Activated naive CD4-positive, alpha-beta T cell treated with anti-CD3 and anti-CD28 coated beads for 36 hours (primary cell): ENCODE results near the gene STXBP6. TPM values are rescaled to one million over a fixed set of nuclear protein-coding genes. Genes with fewer than 3 reads are reported as not detected.
"Not testable (repeated sequence)": the region's sequence is repeated elsewhere in the genome, so short reads cannot be mapped to it uniquely, and the experiment has no call there.

ENCODE experiments used
- CTCF ChIA-PET: fragments of 350-600 bp; sonication (Branson Sonifier 250); formaldehyde crosslinking; loops from one replicate; lab custom pipeline; 2021; ENCODE audit warnings: antibody characterized with exemption; lab: Charles Lee
- DNase-seq: peaks from one replicate; pipeline ENCODE4 v3.0.0-alpha.2; 2020
- H3K27ac Mint-ChIP-seq: one replicate; pipeline ENCODE4 v1.8.0; 2021; ENCODE audit warnings: mild to moderate bottlenecking, mixed read lengths
- H3K27me3 Mint-ChIP-seq: one replicate; pipeline ENCODE4 v1.8.0; 2021; ENCODE audit warnings: low read depth, mixed read lengths
- H3K36me3 Mint-ChIP-seq: one replicate; pipeline ENCODE4 v1.8.0; 2021; ENCODE audit warnings: low read depth, mixed read lengths
- H3K4me1 Mint-ChIP-seq: one replicate; pipeline ENCODE4 v1.8.0; 2021; ENCODE audit warnings: low read depth, mixed read lengths
- H3K4me3 Mint-ChIP-seq: one replicate; pipeline ENCODE4 v1.8.0; 2021; ENCODE audit warnings: mild to moderate bottlenecking, moderate library complexity, mixed read lengths
- H3K9me3 Mint-ChIP-seq: one replicate; pipeline ENCODE4 v1.8.0; 2021; ENCODE audit warnings: mixed read lengths
- intact Hi-C: fragments of 100-400 bp; cut with micrococcal nuclease; formaldehyde crosslinking; loops from one replicate; pipeline ENCODE4 v1.15.1; 2023
- total RNA-seq, 2 experiments: library from RNA; stranded (reverse); gene quantifications; one replicate each; pipeline ENCODE4 v1.2.3, GENCODE V29; 2021

STXBP6 gene
- total RNA-seq, 2 experiments from 2014 or later, result not detected

DNA sequence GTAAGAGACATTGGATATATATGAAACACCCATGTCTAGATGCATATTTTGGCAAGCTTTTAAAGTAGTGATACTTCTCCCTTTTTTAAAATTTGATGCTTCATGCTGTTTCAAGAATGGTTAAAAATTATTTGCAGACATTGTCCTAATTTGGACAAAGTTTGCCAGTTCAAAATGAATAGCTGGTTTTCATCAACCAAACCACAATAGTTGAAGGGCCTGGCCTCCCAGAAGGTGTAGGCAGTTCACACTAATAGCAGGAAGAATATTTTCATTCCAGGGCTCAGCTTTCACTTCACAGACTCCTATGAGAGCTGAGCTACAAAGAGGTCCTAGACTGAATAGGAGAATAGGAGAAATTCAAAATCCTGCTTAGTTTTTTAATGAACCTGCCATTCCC is 78.7 kb downstream of the STXBP6 start:
- peaks cover 7% of the 10 kb centered on the region for H3K27me3 Mint-ChIP-seq
- no peaks in the 10 kb centered on the region for H3K9me3 Mint-ChIP-seq
- H3K4me3 Mint-ChIP-seq, result no peak overlapping the region
- CTCF ChIA-PET, result no interaction called here
- no peak overlapping the region for H3K27ac Mint-ChIP-seq
- no peaks in the 10 kb centered on the region for H3K4me1 Mint-ChIP-seq
- no peak for DNase-seq
- intact Hi-C loops, result no loop called here
- H3K36me3 Mint-ChIP-seq, result no peaks in the 10 kb centered on the region

DNA sequence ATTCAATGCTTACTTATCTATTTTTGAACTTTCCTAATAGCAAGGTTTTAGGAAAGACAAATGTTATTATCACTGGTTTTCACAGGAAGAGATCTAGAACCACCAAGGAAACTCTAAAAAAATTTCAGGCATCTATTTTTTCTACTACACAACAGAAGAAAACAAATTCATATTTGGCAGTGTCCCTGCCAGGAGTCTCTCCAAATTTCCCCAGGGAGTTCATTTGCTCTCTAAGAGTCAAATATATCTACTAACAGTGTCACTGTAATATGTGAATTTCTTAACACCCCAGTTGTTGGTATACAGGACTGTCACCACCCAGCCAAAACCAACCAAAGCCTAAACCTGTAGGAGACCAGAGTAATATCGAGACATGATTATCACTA is 83.4 kb downstream of the STXBP6 start:
- CTCF ChIA-PET, result no interaction called here
- no peak for DNase-seq
- Mint-ChIP-seq H3K4me1 (no peaks in the 10 kb centered on the region), H3K27ac (no peak overlapping the region), H3K4me3 (no peak overlapping the region), H3K9me3 (no peaks in the 10 kb centered on the region), H3K36me3 (no peaks in the 10 kb centered on the region), H3K27me3 (peaks cover 3% of the 10 kb centered on the region)
- intact Hi-C loops, result no loop called here

DNA sequence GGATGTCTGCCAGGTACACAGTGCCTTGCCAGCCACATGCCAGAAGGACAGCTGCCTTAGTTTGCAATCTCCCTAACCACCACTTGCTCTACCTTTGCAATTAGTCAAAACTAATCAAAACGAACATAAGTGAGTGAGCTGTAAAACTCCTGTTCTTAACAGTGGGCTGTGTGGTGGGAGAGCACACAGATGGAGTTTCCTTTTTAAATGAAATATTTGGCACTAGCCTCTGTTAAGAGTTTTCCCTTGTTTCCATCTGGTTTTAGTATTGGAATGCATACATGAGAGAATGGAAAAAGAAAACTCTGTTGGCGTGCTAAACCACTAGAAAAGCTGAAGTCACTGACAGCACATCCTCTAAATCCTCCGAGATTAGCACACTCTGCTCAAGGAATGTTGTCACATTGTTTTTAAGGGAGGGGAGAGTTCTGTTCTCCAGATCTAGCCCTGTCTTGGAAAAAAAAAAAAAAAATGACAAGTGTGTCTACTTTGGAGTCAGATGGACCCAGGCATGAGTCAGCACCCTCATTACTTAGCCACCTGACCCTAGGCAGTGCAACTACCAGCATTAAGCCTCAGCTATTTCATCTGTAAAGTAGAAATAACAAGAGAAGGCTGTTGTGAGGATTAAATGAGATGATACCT is 83.9 kb downstream of the STXBP6 start:
- intact Hi-C loops, result no loop called here
- no peaks in the 10 kb centered on the region for H3K36me3 Mint-ChIP-seq
- H3K27me3 Mint-ChIP-seq, result peaks cover 3% of the 10 kb centered on the region
- no peak for DNase-seq
- no peaks in the 10 kb centered on the region for H3K4me1 Mint-ChIP-seq
- H3K27ac Mint-ChIP-seq, result no peak overlapping the region
- H3K9me3 Mint-ChIP-seq, result no peaks in the 10 kb centered on the region
- CTCF ChIA-PET, result no interaction called here
- no peak overlapping the region for H3K4me3 Mint-ChIP-seq

DNA sequence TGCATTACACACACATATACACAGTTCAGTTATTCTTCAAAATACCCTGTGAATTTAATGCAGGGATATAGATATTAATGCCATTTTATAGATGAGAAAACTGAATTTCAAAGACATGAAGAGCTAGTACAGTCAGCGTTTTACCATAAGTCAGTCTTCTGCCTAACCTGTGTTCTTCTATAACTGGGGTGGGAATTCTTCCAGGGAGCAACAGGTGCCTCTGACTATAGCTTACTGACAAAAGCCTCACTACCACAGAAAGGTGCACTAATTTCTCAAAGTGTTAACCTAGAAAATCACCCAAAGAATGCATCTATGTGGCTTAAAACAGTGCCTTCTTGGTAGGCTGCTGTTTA is 84.4 kb downstream of the STXBP6 start:
- Mint-ChIP-seq H3K4me3 (no peak overlapping the region), H3K4me1 (no peaks in the 10 kb centered on the region), H3K27ac (no peak overlapping the region), H3K9me3 (no peaks in the 10 kb centered on the region), H3K27me3 (peaks cover 3% of the 10 kb centered on the region), H3K36me3 (no peaks in the 10 kb centered on the region)
- CTCF ChIA-PET, result no interaction called here
- intact Hi-C loops, result no loop called here
- no peak for DNase-seq

- CTCF ChIA-PET, result interaction anchor here (0.7 kb wide), 1 partner anchor 8 kb away, joined by 3 read pairs; no protein-coding TSS in a partner anchor
- Mint-ChIP-seq H3K27ac (no peak overlapping the region), H3K27me3 (peaks cover 3% of the 10 kb centered on the region)
Observed at GRCh38 chr14:24964591-24964990, 85.4 kb downstream of the STXBP6 start.

GRCh38 chr14:24964048-24964447 is 85.9 kb downstream of the STXBP6 start:
- no peaks in the 10 kb centered on the region for H3K36me3 Mint-ChIP-seq
- no peaks in the 10 kb centered on the region for H3K9me3 Mint-ChIP-seq
- H3K27me3 Mint-ChIP-seq, result peaks cover 3% of the 10 kb centered on the region
- CTCF ChIA-PET, result interaction anchor here (0.7 kb wide), 1 partner anchor 7 kb away, joined by 3 read pairs; no protein-coding TSS in a partner anchor
- no peak overlapping the region for H3K4me3 Mint-ChIP-seq
- intact Hi-C loops, result no loop called here
- H3K4me1 Mint-ChIP-seq, result no peaks in the 10 kb centered on the region
- DNase-seq, result no peak
- H3K27ac Mint-ChIP-seq, result no peak overlapping the region

More at GRCh38 chr14:24964591-24964990, 85.4 kb downstream of the STXBP6 start:
- no peak for DNase-seq
- Mint-ChIP-seq H3K9me3 (no peaks in the 10 kb centered on the region), H3K4me1 (no peaks in the 10 kb centered on the region), H3K36me3 (no peaks in the 10 kb centered on the region), H3K4me3 (no peak overlapping the region)
- intact Hi-C loops, result no loop called here

DNA sequence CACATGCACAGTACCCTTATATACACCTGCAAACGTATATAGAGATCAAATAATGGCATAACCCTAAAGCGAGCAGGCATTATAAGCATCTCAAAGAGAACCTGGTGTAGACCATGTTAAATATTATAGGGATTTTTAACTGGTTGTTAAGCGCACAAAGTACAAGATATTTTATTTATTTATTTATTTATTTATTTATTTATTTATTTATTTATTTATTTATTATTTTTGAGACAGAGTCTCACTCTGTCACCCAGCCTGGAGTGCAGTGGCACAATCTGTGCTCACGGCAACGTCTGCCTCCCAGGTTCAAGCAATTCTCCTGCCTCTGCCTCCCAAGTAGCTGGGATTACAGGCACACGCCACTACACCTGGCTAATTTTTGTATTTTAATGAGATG is 87.8 kb downstream of the STXBP6 start:
- H3K27ac Mint-ChIP-seq, H3K4me1 Mint-ChIP-seq, DNase-seq, H3K4me3 Mint-ChIP-seq, intact Hi-C loops, H3K36me3 Mint-ChIP-seq, H3K27me3 Mint-ChIP-seq, CTCF ChIA-PET, H3K9me3 Mint-ChIP-seq: not testable (repeated sequence)

GRCh38 chr14:24960816-24961215 is 89.1 kb downstream of the STXBP6 start:
- no peak for DNase-seq
- H3K27ac Mint-ChIP-seq, result no peak overlapping the region
- H3K4me3 Mint-ChIP-seq, result no peak overlapping the region
- no peaks in the 10 kb centered on the region for H3K9me3 Mint-ChIP-seq
- no peaks in the 10 kb centered on the region for H3K36me3 Mint-ChIP-seq
- CTCF ChIA-PET, result no interaction called here
- peaks cover 3% of the 10 kb centered on the region for H3K27me3 Mint-ChIP-seq
- intact Hi-C loops, result no loop called here
- H3K4me1 Mint-ChIP-seq, result no peaks in the 10 kb centered on the region

DNA sequence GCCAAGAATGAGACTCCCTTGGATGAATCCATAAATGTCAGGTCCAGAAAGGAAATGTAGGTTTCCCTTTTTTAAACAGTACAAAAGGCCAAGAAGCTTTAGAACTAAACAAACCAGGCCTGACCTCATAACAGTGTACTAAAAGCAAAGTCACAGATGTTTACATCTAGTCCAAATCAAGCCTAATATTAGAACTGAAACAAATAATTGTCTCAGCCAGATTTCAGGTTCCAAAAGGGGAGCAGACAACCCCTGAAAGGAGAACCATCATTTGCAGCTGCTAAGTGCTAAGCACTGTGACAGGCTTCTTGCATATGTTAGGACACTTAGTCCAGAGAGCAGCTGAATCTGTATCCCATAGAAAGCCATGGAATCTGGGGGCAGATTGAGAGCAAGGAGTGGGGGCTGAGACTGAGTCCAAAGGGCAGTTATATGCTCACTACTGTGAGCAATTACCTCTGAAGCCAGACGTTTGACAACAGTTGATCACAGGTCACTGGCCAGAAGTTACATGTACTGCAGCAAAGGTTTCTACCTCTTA is 90.1 kb downstream of the STXBP6 start:
- Mint-ChIP-seq H3K36me3 (no peaks in the 10 kb centered on the region), H3K4me1 (no peaks in the 10 kb centered on the region), H3K9me3 (no peaks in the 10 kb centered on the region), H3K27me3 (peaks cover 2% of the 10 kb centered on the region), H3K4me3 (no peak overlapping the region), H3K27ac (no peak overlapping the region)
- intact Hi-C loops, result no loop called here
- CTCF ChIA-PET, result no interaction called here
- DNase-seq, result no peak

- DNase-seq, result no peak
- no peak overlapping the region for H3K4me3 Mint-ChIP-seq
- H3K27ac Mint-ChIP-seq, result no peak overlapping the region
- no peaks in the 10 kb centered on the region for H3K36me3 Mint-ChIP-seq
- H3K27me3 Mint-ChIP-seq, result peaks cover 4% of the 10 kb centered on the region
- intact Hi-C loops, result no loop called here
- H3K4me1 Mint-ChIP-seq, result no peaks in the 10 kb centered on the region
- CTCF ChIA-PET, result no interaction called here
- H3K9me3 Mint-ChIP-seq, result no peaks in the 10 kb centered on the region
Observed at GRCh38 chr14:24958271-24958670, 91.7 kb downstream of the STXBP6 start.

GRCh38 chr14:24957814-24958213 is 92.1 kb downstream of the STXBP6 start:
- Mint-ChIP-seq H3K27ac (no peak overlapping the region), H3K4me1 (no peaks in the 10 kb centered on the region), H3K27me3 (peaks cover 7% of the 10 kb centered on the region), H3K4me3 (no peak overlapping the region), H3K36me3 (no peaks in the 10 kb centered on the region), H3K9me3 (no peaks in the 10 kb centered on the region)
- no peak for DNase-seq
- CTCF ChIA-PET, result no interaction called here
- intact Hi-C loops, result no loop called here

- Mint-ChIP-seq H3K9me3 (peaks cover 1% of the 10 kb centered on the region), H3K27me3 (peaks cover 10% of the 10 kb centered on the region), H3K27ac (no peak overlapping the region), H3K36me3 (no peaks in the 10 kb centered on the region), H3K4me3 (no peak overlapping the region), H3K4me1 (no peaks in the 10 kb centered on the region)
- CTCF ChIA-PET, result interaction anchor here (0.6 to 0.9 kb wide), 2 partner anchors 8 to 14 kb away, joined by 3 read pairs; no protein-coding TSS in a partner anchor
- DNase-seq, result no peak
- intact Hi-C loops, result no loop called here
Observed at GRCh38 chr14:24956104-24956503, 93.8 kb downstream of the STXBP6 start.

- Mint-ChIP-seq H3K36me3 (no peaks in the 10 kb centered on the region), H3K9me3 (peaks cover 1% of the 10 kb centered on the region), H3K4me1 (no peaks in the 10 kb centered on the region), H3K27me3 (peaks cover 11% of the 10 kb centered on the region), H3K4me3 (no peak overlapping the region), H3K27ac (no peak overlapping the region)
- CTCF ChIA-PET, result no interaction called here
- intact Hi-C loops, result no loop called here
- no peak for DNase-seq
Observed at GRCh38 chr14:24954700-24955037, 95.3 kb downstream of the STXBP6 start.
